ENCODE measurements around the gene OPTC. TPM values are rescaled to one million over a fixed set of nuclear protein-coding genes. Genes with fewer than 3 reads are reported as not detected.

The OPTC gene
- total RNA-seq, 1 experiment from 2014 or later = not detected

DNA sequence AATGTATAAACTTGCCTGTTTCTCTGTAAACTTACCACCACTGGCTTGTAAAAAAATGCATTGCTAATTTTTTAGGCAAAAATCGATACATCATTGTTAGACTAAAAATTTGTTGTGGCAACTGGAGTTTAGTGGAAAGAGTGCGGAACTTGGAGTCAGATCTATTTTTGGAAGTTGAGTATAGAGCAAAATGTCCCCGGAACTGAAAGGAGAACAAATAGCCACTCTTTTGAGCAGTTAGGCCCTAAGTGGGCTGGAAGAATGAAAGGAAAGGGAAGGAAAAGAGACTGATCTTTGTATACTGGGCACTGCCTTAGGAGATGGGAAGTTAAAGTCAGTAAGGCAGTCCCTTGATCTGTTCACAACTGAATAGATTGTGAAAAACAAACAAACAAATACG, 30.2 kb downstream of the OPTC start:
- no peak overlapping the region for H3K4me2 ChIP-seq (ENCODE audit: low read length)
- no peaks in the 10 kb centered on the region for H3K79me2 ChIP-seq (ENCODE audit: insufficient read depth, low read length)
- H3K9ac ChIP-seq (ENCODE audit: low read length) = no peak overlapping the region
- ChIA-PET RAD21 (ENCODE audit: low non-redundant PET in 1 of 2, low total read pairs in 2 of 2, uncharacterized antibody in 2 of 2, unreplicated experiment in 2 of 2) (no interaction called here), CTCF (no interaction called here), POLR2A (no interaction called here)
- no peak overlapping the region for H3K27ac ChIP-seq (ENCODE audit: low read depth, low read length)
- no peaks in the 10 kb centered on the region for H3K36me3 ChIP-seq (ENCODE audit: control insufficient read depth in 1 of 2, insufficient read depth in 2 of 2, low read length in 2 of 2)
- intact Hi-C loops (cut with micrococcal nuclease) = no loop called here
- H3K9me2 ChIP-seq (ENCODE audit: insufficient read depth) = no peaks in the 10 kb centered on the region
- ATAC-seq (no peak), DNase-seq (ENCODE audit: low read depth, low spot score) (no peak)
- TF ChIP-seq TCF7L2 (IDR thresholded peaks at IDR 0.05; ENCODE audit: borderline replicate concordance, extremely low read depth, insufficient read depth, insufficient read length) = no peak
- TF ChIP-seq, protein P1, sequence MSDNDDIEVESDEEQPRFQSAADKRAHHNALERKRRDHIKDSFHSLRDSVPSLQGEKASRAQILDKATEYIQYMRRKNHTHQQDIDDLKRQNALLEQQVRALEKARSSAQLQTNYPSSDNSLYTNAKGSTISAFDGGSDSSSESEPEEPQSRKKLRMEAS (IDR thresholded peaks at IDR 0.05) = no peak
- TF ChIP-seq SRF (IDR thresholded peaks at IDR 0.05; ENCODE audit: low read depth) = no peak
- no peak for TF ChIP-seq POLR2A (IDR thresholded peaks at IDR 0.05; ENCODE audit: borderline replicate concordance, extremely low read depth, insufficient read depth, insufficient read length)
- no peak for TF ChIP-seq CBX3 (IDR thresholded peaks at IDR 0.05; ENCODE audit: low read depth)
- TF ChIP-seq EZH2 (IDR thresholded peaks at IDR 0.05) = no peak
- no peaks in the 10 kb centered on the region for H3K9me3 ChIP-seq (ENCODE audit: control insufficient read depth in 1 of 2, insufficient read depth in 1 of 2, low read depth in 1 of 2, low read length in 2 of 2)
- H3K4me3 ChIP-seq (replicated peaks in 1 of 2; ENCODE audit: low read depth in 1 of 2, low read length in 2 of 2) = no peak overlapping the region
- no peaks in the 10 kb centered on the region for H4K20me1 ChIP-seq (ENCODE audit: insufficient read depth)
- H3K4me1 ChIP-seq (ENCODE audit: control insufficient read depth in 1 of 2, insufficient read depth in 2 of 2, low read length in 2 of 2) = peaks cover 0 to 11% of the 10 kb centered on the region in 2 experiments; a peak in 1 of 4 replicates
- no peaks in the 10 kb centered on the region for H3K27me3 ChIP-seq (ENCODE audit: insufficient read depth, low read length)
- H2AFZ ChIP-seq (ENCODE audit: low read depth, low read length, poor library complexity, severe bottlenecking) = no peak overlapping the region
- no TSS peak for BruUV-seq (replicated peaks)

DNA sequence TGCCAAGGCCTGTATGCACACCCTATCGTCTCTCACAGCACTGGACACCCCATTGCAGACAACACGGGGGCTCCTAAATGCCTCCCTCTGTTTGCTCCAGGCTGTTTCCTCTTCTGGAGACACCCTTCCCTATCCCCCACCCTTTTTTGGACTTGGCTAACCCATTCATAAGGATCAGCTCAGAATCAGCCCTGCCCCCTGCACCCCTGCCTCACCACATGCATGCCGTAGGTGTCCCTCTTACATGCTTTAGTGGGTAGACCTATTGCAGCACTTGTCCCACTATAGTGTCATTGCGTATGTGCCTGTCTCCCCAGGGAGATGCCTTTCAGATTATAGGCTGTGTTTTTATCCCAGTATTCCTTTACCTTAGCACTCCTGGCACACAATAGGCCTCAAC, 30.9 kb downstream of the OPTC start:
- CTCF ChIA-PET = interaction anchor here (0.8 kb wide), 1 partner anchor 37 kb away, joined by 3 read pairs; no protein-coding TSS in a partner anchor
- intact Hi-C loops (cut with micrococcal nuclease) = no loop called here

More for the DNA sequence above, 30.9 kb downstream of the OPTC start:
- no peaks in the 10 kb centered on the region for H3K9me2 ChIP-seq (ENCODE audit: insufficient read depth)
- H3K36me3 ChIP-seq (ENCODE audit: control insufficient read depth in 1 of 2, insufficient read depth in 2 of 2, low read length in 2 of 2) = no peaks in the 10 kb centered on the region
- no peaks in the 10 kb centered on the region for H3K9me3 ChIP-seq (ENCODE audit: control insufficient read depth in 1 of 2, insufficient read depth in 1 of 2, low read depth in 1 of 2, low read length in 2 of 2)
- ATAC-seq (no peak), DNase-seq (ENCODE audit: low read depth, low spot score) (no peak)
- H3K4me3 ChIP-seq (replicated peaks in 1 of 2; ENCODE audit: low read depth in 1 of 2, low read length in 2 of 2) = no peak overlapping the region
- TF ChIP-seq ZNF274 (IDR thresholded peaks at IDR 0.05; ENCODE audit: low read depth, low read length) (no peak), SRF (IDR thresholded peaks at IDR 0.05; ENCODE audit: low read depth) (no peak), JUND (IDR thresholded peaks at IDR 0.05) (no peak), EZH2phosphoT487 (IDR thresholded peaks at IDR 0.05; ENCODE audit: borderline replicate concordance) (no peak), YY1 (IDR thresholded peaks at IDR 0.05; ENCODE audit: extremely low read depth, insufficient replicate concordance, low read depth, low read length) (no peak), CEBPB (IDR thresholded peaks at IDR 0.05; ENCODE audit: low read depth) (no peak), EGR1 (IDR thresholded peaks at IDR 0.05; ENCODE audit: low read depth) (no peak), FOSL1 (IDR thresholded peaks at IDR 0.05; ENCODE audit: low read depth) (no peak), POLR2AphosphoS5 (IDR thresholded peaks at IDR 0.05; ENCODE audit: low read depth, low read length) (no peak), TCF7L2 (IDR thresholded peaks at IDR 0.05; ENCODE audit: borderline replicate concordance, extremely low read depth, insufficient read depth, insufficient read length) (no peak)
- TF ChIP-seq, protein P2, sequence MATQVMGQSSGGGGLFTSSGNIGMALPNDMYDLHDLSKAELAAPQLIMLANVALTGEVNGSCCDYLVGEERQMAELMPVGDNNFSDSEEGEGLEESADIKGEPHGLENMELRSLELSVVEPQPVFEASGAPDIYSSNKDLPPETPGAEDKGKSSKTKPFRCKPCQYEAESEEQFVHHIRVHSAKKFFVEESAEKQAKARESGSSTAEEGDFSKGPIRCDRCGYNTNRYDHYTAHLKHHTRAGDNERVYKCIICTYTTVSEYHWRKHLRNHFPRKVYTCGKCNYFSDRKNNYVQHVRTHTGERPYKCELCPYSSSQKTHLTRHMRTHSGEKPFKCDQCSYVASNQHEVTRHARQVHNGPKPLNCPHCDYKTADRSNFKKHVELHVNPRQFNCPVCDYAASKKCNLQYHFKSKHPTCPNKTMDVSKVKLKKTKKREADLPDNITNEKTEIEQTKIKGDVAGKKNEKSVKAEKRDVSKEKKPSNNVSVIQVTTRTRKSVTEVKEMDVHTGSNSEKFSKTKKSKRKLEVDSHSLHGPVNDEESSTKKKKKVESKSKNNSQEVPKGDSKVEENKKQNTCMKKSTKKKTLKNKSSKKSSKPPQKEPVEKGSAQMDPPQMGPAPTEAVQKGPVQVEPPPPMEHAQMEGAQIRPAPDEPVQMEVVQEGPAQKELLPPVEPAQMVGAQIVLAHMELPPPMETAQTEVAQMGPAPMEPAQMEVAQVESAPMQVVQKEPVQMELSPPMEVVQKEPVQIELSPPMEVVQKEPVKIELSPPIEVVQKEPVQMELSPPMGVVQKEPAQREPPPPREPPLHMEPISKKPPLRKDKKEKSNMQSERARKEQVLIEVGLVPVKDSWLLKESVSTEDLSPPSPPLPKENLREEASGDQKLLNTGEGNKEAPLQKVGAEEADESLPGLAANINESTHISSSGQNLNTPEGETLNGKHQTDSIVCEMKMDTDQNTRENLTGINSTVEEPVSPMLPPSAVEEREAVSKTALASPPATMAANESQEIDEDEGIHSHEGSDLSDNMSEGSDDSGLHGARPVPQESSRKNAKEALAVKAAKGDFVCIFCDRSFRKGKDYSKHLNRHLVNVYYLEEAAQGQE (IDR thresholded peaks at IDR 0.05; ENCODE audit: low read depth) = no peak
- TF ChIP-seq, protein P3, sequence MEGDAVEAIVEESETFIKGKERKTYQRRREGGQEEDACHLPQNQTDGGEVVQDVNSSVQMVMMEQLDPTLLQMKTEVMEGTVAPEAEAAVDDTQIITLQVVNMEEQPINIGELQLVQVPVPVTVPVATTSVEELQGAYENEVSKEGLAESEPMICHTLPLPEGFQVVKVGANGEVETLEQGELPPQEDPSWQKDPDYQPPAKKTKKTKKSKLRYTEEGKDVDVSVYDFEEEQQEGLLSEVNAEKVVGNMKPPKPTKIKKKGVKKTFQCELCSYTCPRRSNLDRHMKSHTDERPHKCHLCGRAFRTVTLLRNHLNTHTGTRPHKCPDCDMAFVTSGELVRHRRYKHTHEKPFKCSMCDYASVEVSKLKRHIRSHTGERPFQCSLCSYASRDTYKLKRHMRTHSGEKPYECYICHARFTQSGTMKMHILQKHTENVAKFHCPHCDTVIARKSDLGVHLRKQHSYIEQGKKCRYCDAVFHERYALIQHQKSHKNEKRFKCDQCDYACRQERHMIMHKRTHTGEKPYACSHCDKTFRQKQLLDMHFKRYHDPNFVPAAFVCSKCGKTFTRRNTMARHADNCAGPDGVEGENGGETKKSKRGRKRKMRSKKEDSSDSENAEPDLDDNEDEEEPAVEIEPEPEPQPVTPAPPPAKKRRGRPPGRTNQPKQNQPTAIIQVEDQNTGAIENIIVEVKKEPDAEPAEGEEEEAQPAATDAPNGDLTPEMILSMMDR (IDR thresholded peaks at IDR 0.05 in 2 of 3, conservative IDR thresholded peaks at IDR 0.05 in 1 of 3; ENCODE audit: borderline replicate concordance in 1 of 3, insufficient read depth in 1 of 3, low read depth in 2 of 3, low read length in 2 of 3) = no peak
- no peak overlapping the region for H3K4me2 ChIP-seq (ENCODE audit: low read length)
- H3K27me3 ChIP-seq (ENCODE audit: insufficient read depth, low read length) = no peaks in the 10 kb centered on the region
- no peaks in the 10 kb centered on the region for H3K79me2 ChIP-seq (ENCODE audit: insufficient read depth, low read length)
- no peak overlapping the region for H2AFZ ChIP-seq (ENCODE audit: low read depth, low read length, poor library complexity, severe bottlenecking)
- H3K27ac ChIP-seq (ENCODE audit: low read depth, low read length) = no peak overlapping the region
- no peak overlapping the region for H3K9ac ChIP-seq (ENCODE audit: low read length)
- peaks cover 0 to 4% of the 10 kb centered on the region in 2 experiments; a peak in 1 of 4 replicates for H3K4me1 ChIP-seq (ENCODE audit: control insufficient read depth in 1 of 2, insufficient read depth in 2 of 2, low read length in 2 of 2)
- no TSS peak for BruUV-seq (replicated peaks)
- no peaks in the 10 kb centered on the region for H4K20me1 ChIP-seq (ENCODE audit: insufficient read depth)
- RAD21 ChIA-PET (ENCODE audit: low non-redundant PET in 1 of 2, low total read pairs in 2 of 2, uncharacterized antibody in 2 of 2, unreplicated experiment in 2 of 2) = no interaction called here
- POLR2A ChIA-PET = no interaction called here
